Fibroblast of lung (primary cell): ENCODE results near the gene ARID5A. TPM values are rescaled to one million over a fixed set of nuclear protein-coding genes. Genes with fewer than 3 reads are reported as not detected.

ENCODE experiments used
- DNase-seq, 2 donors: peaks; one replicate each; pipeline versions ENCODE4 v3.0.0 to v3.0.0-alpha.2; 2010; ENCODE audit warnings: low read depth in 2 of 2
- H2AFZ ChIP-seq: 2 replicates; pipeline ENCODE4 v1.5.1; 2012; ENCODE audit warnings: low read length, control low read depth, inconsistent platforms
- H3K27ac ChIP-seq: 2 replicates; pipeline ENCODE4 v1.5.1; 2011; ENCODE audit warnings: low read length, control low read depth; ENCODE audit not compliant: insufficient read depth
- H3K27me3 ChIP-seq: 2 replicates; pipeline ENCODE4 v1.5.1; 2011; ENCODE audit warnings: mild to moderate bottlenecking, low read length; ENCODE audit not compliant: control insufficient read depth, insufficient read depth
- H3K36me3 ChIP-seq: 2 replicates; pipeline ENCODE4 v1.5.1; 2011; ENCODE audit warnings: low read length; ENCODE audit not compliant: control insufficient read depth, insufficient read depth
- H3K4me1 ChIP-seq: 2 replicates; pipeline ENCODE4 v1.5.1; 2011; ENCODE audit warnings: low read length; ENCODE audit not compliant: control insufficient read depth, insufficient read depth; ENCODE audit errors: extremely low read depth
- H3K4me2 ChIP-seq: 2 replicates; pipeline ENCODE4 v1.5.1; 2011; ENCODE audit warnings: low read length, control low read depth; ENCODE audit not compliant: insufficient read depth; ENCODE audit errors: extremely low read depth
- H3K4me3 ChIP-seq, 4 experiments: fragments of 200-600 bp in 1 of 4; sonication (generic) in 1 of 4; replicated peaks in 1 of 4; 2 replicates each; pipeline ENCODE4 v1.5.1; 2011 to 2016; ENCODE audit warnings: low read length in 4 of 4, low read depth in 3 of 4, mild to moderate bottlenecking in 3 of 4, control low read depth in 2 of 4, inconsistent platforms in 1 of 4, mixed read lengths in 1 of 4; ENCODE audit not compliant: insufficient read depth in 1 of 4; ENCODE audit errors: control extremely low read depth in 1 of 4
- H3K79me2 ChIP-seq: 2 replicates; pipeline ENCODE4 v1.5.1; 2012; ENCODE audit warnings: mild to moderate bottlenecking, low read length, inconsistent platforms; ENCODE audit not compliant: control insufficient read depth, insufficient read depth
- H3K9ac ChIP-seq: 2 replicates; pipeline ENCODE4 v1.5.1; 2011; ENCODE audit warnings: mild to moderate bottlenecking, low read length, control low read depth; ENCODE audit not compliant: insufficient read depth
- H3K9me3 ChIP-seq: 2 replicates; pipeline ENCODE4 v1.5.1; 2012; ENCODE audit warnings: low read depth, low read length; ENCODE audit not compliant: control insufficient read depth, insufficient read depth
- H4K20me1 ChIP-seq: 2 replicates; pipeline ENCODE4 v1.5.1; 2011; ENCODE audit warnings: low read length; ENCODE audit not compliant: control insufficient read depth, insufficient read depth; ENCODE audit errors: extremely low read depth
- CTCF ChIP-seq, 2 donors: IDR thresholded peaks in 1 of 2; conservative IDR thresholded peaks in 1 of 2; 1 replicate in 1 of 2; 2 replicates in 1 of 2; pipeline ENCODE4 v1.5.1; 2011 to 2012; ENCODE audit warnings: low read length in 2 of 2, control low read depth in 1 of 2, inconsistent platforms in 1 of 2, low read depth in 1 of 2, mild to moderate bottlenecking in 1 of 2
- EZH2 ChIP-seq: IDR thresholded peaks from 2 replicates; pipeline ENCODE4 v1.5.1; 2012; ENCODE audit warnings: low read length, control low read depth, mild to moderate bottlenecking; ENCODE audit errors: missing control alignments
- polyA plus RNA-seq, 2 donors: library from polyadenylated mRNA; depleted of rRNA in 1 of 2; stranded (reverse) in 1 of 2; unstranded in 1 of 2; fragments of >200 nt; gene quantifications; 2 replicates each; pipeline ENCODE4 v1.2.1, GENCODE V29; 2011 to 2012; ENCODE audit warnings: missing spikeins in 1 of 2
- total RNA-seq: library from RNA; depleted of rRNA; stranded (reverse); fragments of >200 nt; gene quantifications from 2 replicates; pipeline ENCODE4 v1.2.1, GENCODE V29; 2014

Gene ARID5A
- total and polyA plus RNA-seq, 2 donors (not counting 1 experiment from before 2014, with no cell fraction given), result 5.2 to 9.7 TPM

DNA sequence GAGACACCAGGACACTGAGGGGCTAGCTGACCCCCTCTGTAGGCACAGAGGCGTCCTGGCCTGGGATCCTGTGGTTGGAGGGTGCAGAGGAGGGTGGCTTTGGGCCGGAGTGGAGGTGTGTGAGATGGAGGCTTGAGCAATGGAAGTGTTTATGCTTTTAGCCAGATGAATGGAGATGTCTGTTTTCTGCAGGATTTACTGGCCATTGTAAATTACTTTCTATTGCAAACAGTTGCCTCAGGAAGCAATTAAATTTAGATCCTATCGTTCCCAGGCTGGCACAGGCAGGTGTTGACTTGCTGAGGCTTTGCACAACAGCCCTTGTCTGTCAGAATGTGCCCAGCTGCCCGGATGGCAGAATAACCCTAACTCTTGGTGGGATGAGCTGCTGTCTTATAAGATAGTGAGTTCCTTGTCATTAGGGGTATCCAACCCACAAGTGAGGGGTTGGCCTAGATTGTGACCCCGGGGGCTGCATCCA lies 1.8 kb upstream of the ARID5A start:
- H3K9me3 ChIP-seq, result no peaks in the 10 kb centered on the region

DNA sequence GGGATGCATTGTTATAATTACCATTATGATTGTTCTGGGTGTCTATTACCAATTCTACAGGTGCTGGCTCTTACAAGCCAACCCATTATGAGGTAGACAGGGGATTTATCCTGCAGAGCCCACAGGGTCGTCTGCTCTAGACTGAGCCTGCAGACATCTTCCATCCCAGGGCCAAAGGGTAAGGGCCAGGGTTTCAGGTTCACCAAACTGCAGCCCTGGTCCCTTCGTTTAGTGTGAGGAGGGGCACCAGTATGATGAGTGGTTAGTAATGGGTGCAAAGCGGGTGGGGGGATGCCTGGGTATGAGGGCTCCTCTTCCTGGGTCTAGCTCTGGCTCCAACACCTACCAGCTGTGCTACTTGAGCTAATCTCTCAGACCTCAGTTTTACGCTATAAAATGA lies 1.2 kb upstream of the ARID5A start:
- H3K4me2 ChIP-seq, result no peak overlapping the region
- H3K36me3 ChIP-seq, result no peaks in the 10 kb centered on the region
- no peaks in the 10 kb centered on the region for H3K27me3 ChIP-seq
- H3K27ac ChIP-seq, result no peak overlapping the region
- H3K9me3 ChIP-seq, result no peaks in the 10 kb centered on the region
- DNase-seq, result no peak
- no peak overlapping the region for H3K9ac ChIP-seq
- H3K4me1 ChIP-seq, result peaks cover 38% of the 10 kb centered on the region
- H3K79me2 ChIP-seq, result peaks cover 5% of the 10 kb centered on the region
- peaks cover 2% of the 10 kb centered on the region for H4K20me1 ChIP-seq
- no peak overlapping the region for H3K4me3 ChIP-seq
- TF ChIP-seq CTCF (conservative IDR thresholded peaks at IDR 0.05 in 1 of 2, IDR thresholded peaks at IDR 0.05 in 1 of 2; ENCODE audit: low read depth in 1 of 2, low read length in 2 of 2) (no peak), EZH2 (no peak)
- no peak overlapping the region for H2AFZ ChIP-seq

More for the DNA sequence above, 1.8 kb upstream of the ARID5A start:
- no peak overlapping the region for H3K4me3 ChIP-seq
- H4K20me1 ChIP-seq, result no peaks in the 10 kb centered on the region
- H3K9ac ChIP-seq, result no peak overlapping the region
- TF ChIP-seq EZH2, result no peak
- no peak for TF ChIP-seq CTCF (conservative IDR thresholded peaks at IDR 0.05 in 1 of 2, IDR thresholded peaks at IDR 0.05 in 1 of 2; ENCODE audit: low read depth in 1 of 2, low read length in 2 of 2)
- no peak for DNase-seq
- H3K79me2 ChIP-seq, result peaks cover 5% of the 10 kb centered on the region
- peaks cover 34% of the 10 kb centered on the region for H3K4me1 ChIP-seq
- no peak overlapping the region for H3K27ac ChIP-seq
- H3K27me3 ChIP-seq, result no peaks in the 10 kb centered on the region
- H2AFZ ChIP-seq, result no peak overlapping the region
- H3K4me2 ChIP-seq, result no peak overlapping the region
- no peaks in the 10 kb centered on the region for H3K36me3 ChIP-seq

DNA sequence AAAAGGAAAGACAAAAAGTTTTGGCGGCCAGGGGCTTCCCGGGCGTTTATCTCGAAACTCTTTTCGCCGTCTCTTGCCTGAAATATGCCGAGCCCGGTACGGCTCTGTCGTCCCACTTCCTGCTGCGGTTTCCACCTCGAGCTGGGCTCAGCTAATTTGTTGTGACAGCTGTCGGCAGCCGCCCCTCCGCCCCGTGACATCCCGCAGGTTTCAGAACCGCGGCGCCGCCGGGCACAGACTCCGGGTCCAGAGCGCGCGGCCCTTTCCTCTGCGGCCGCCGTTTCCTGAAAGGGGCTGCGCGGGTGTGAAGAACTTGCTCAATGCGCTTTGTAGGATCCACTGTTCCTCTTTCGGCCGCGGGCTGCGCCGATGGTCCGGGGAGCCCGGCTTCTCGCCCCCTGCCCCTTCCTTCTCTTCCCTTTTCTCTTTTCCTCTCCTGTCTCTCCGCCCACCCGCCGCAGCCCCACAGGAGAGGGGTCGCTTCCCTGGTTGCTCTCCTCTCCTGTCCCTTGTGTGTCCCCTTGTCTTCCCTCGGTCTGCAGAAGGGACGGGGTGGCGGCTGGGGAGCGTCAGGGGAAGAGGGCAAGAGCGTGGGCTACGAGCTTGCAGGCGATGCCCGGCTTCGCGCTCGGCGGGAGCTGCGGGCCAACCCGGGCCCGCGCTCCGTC lies 648 bp downstream of the ARID5A start:
- peaks cover 2% of the 10 kb centered on the region for H4K20me1 ChIP-seq
- no peaks in the 10 kb centered on the region for H3K36me3 ChIP-seq
- peaks cover 5% of the 10 kb centered on the region for H3K79me2 ChIP-seq
- peak overlapping the region; percentile 45 to 85 (median 62) for H3K4me3 ChIP-seq
- no peak overlapping the region for H2AFZ ChIP-seq
- TF ChIP-seq CTCF (conservative IDR thresholded peaks at IDR 0.05 in 1 of 2, IDR thresholded peaks at IDR 0.05 in 1 of 2; ENCODE audit: low read depth in 1 of 2, low read length in 2 of 2), result no peak
- no peak for TF ChIP-seq EZH2
- peak overlapping the region; percentile 77 for H3K9ac ChIP-seq
- peak overlapping the region; percentile 36 for H3K27ac ChIP-seq
- peak; percentile 51 to 60 for DNase-seq
- H3K4me2 ChIP-seq, result peak overlapping the region; percentile 89
- no peaks in the 10 kb centered on the region for H3K9me3 ChIP-seq
- peaks cover 32% of the 10 kb centered on the region for H3K4me1 ChIP-seq
- H3K27me3 ChIP-seq, result no peaks in the 10 kb centered on the region
